H1 (cell line): ENCODE results near the gene DPF3. TPM values are rescaled to one million over a fixed set of nuclear protein-coding genes. Genes with fewer than 3 reads are reported as not detected.

Experiments used
- SIN3A ChIP-seq, 2 experiments: IDR thresholded peaks in 1 of 2; conservative IDR thresholded peaks in 1 of 2; 2 replicates each; pipeline ENCODE4 v1.6.1; 2011 to 2012; ENCODE audit warnings: low read length in 2 of 2, improper control_type of control experiment in 1 of 2, low read depth in 1 of 2, mild to moderate bottlenecking in 1 of 2
- SP1 ChIP-seq: IDR thresholded peaks from 2 replicates; pipeline ENCODE4 v1.6.1; 2011; ENCODE audit warnings: low read depth, low read length
- TCF12 ChIP-seq: IDR thresholded peaks from 2 replicates; pipeline ENCODE4 v1.6.1; 2011; ENCODE audit warnings: low read depth, mild to moderate bottlenecking, low read length
- polyA plus RNA-seq, 7 experiments: library from polyadenylated mRNA; depleted of rRNA in 3 of 7; stranded (reverse) in 5 of 7; unstranded in 2 of 7; fragments of >200 nt in 5 of 7; fragments of 200-250 nt in 2 of 7; gene quantifications; 1 replicate in 5 of 7; 2 replicates in 1 of 7; 4 replicates in 1 of 7; pipeline versions ENCODE4 v1.2.1 to v1.2.3, GENCODE V29; 2011 to 2013; ENCODE audit warnings: missing spikeins in 2 of 7, mixed read lengths in 2 of 7
- total RNA-seq: library from RNA; stranded (reverse); fragmentation: NEBNext Ultra II Directional; extraction: Animal tissue kit (Norgen Biotek cat#: 25700); gene quantifications from 2 replicates; pipeline ENCODE4 v1.2.1, GENCODE V29; 2021

DPF3 gene
- total and polyA plus RNA-seq, 2 of the 8 experiments (the other 6 are each of a cell fraction or from before 2014, with no cell fraction given): 0.19 TPM; not detected in 1

- TF ChIP-seq SIN3A (conservative IDR thresholded peaks at IDR 0.05 in 1 of 2, IDR thresholded peaks at IDR 0.05 in 1 of 2; ENCODE audit: low read depth in 1 of 2, low read length in 2 of 2) (no peak), TCF12 (no peak), SP1 (no peak)
These were observed 139.0 kb downstream of the DPF3 start (continued) for GRCh38 chr14:72754949-72755348.
